SK-N-SH (cell line): ENCODE measurements around the gene MTCL1. TPM values are rescaled to one million over a fixed set of nuclear protein-coding genes. Genes with fewer than 3 reads are reported as not detected.

Experiments
- CTCF ChIA-PET: fragments of 300-600, 350-600 bp; formaldehyde crosslinking; extraction: SDS; loops from one replicate; lab custom pipeline; 2021; lab: Yijun Ruan, JAX
- POLR2A ChIA-PET: fragments of 350-600 bp; sonication (Branson Sonifier 250); formaldehyde crosslinking; extraction: SDS; loops from one replicate; lab custom pipeline; 2020; ENCODE audit warnings: antibody characterized with exemption, inconsistent platforms; lab: Yijun Ruan, JAX
- DNase-seq: peaks from one replicate; pipeline ENCODE4 v3.0.0; 2012
- H2AFZ ChIP-seq: fragments of 200-600 bp; sonication (generic); 2 replicates; pipeline ENCODE4 v1.8.1; 2016; ENCODE audit warnings: antibody characterized with exemption, mild to moderate bottlenecking, low read depth
- H3F3A ChIP-seq: fragments of 200-600 bp; sonication (generic); replicated peaks from 2 replicates; pipeline ENCODE3; 2016; ENCODE audit warnings: antibody characterized with exemption, mild to moderate bottlenecking; ENCODE audit not compliant: insufficient read depth
- H3K27ac ChIP-seq, 2 experiments: fragments of 200-500 bp in 1 of 2; fragments of 200-600 bp in 1 of 2; sonication (Bioruptor generic) in 1 of 2; sonication (generic), shearing (Covaris generic) in 1 of 2; 2 replicates each; pipeline versions ENCODE4 v1.5.1 to v1.6.1; 2014 to 2016; ENCODE audit warnings: low read depth in 2 of 2, inconsistent platforms in 1 of 2, low read length in 1 of 2, mild to moderate bottlenecking in 1 of 2, mixed read lengths in 1 of 2
- H3K27me3 ChIP-seq: fragments of 200-600 bp; sonication (generic), shearing (Covaris generic); 2 replicates; pipeline ENCODE4 v1.6.1; 2016; ENCODE audit warnings: mixed run types; ENCODE audit not compliant: insufficient read depth
- H3K36me3 ChIP-seq, 2 experiments: fragments of 200-500 bp in 1 of 2; fragments of 200-600 bp in 1 of 2; sonication (Bioruptor generic) in 1 of 2; sonication (generic) in 1 of 2; replicated peaks in 1 of 2; 2 replicates each; pipeline versions ENCODE3 to v1.5.1; 2014 to 2016; ENCODE audit warnings: low read length in 1 of 2, mild to moderate bottlenecking in 1 of 2; ENCODE audit not compliant: insufficient read depth in 2 of 2, control insufficient read depth in 1 of 2
- H3K4me1 ChIP-seq, 2 experiments: fragments of 200-500 bp in 1 of 2; fragments of 200-600 bp in 1 of 2; sonication (Bioruptor generic) in 1 of 2; sonication (generic), shearing (Covaris generic) in 1 of 2; 2 replicates each; pipeline versions ENCODE4 v1.5.1 to v1.6.1; 2014 to 2016; ENCODE audit warnings: low read depth in 1 of 2, low read length in 1 of 2, mixed run types in 1 of 2; ENCODE audit not compliant: insufficient read depth in 2 of 2, control insufficient read depth in 1 of 2
- H3K4me2 ChIP-seq: fragments of 200-600 bp; sonication (generic), shearing (Covaris generic); 2 replicates; pipeline ENCODE4 v1.6.1; 2017; ENCODE audit warnings: mixed run types
- H3K4me3 ChIP-seq, 2 experiments: fragments of 200-500 bp in 1 of 2; fragments of 200-600 bp in 1 of 2; sonication (Bioruptor generic) in 1 of 2; sonication (generic), shearing (Covaris generic) in 1 of 2; 2 replicates each; pipeline versions ENCODE4 v1.5.1 to v1.8.1; 2014 to 2016; ENCODE audit warnings: low read depth in 2 of 2, inconsistent platforms in 1 of 2, low read length in 1 of 2, mild to moderate bottlenecking in 1 of 2, mixed read lengths in 1 of 2, moderate library complexity in 1 of 2
- H3K79me2 ChIP-seq: fragments of 200-600 bp; sonication (generic); 2 replicates; pipeline ENCODE4 v1.8.1; 2017; ENCODE audit warnings: mild to moderate bottlenecking; ENCODE audit not compliant: insufficient read depth
- H3K9ac ChIP-seq: fragments of 200-600 bp; sonication (generic); 2 replicates; pipeline ENCODE4 v1.6.1; 2017; ENCODE audit warnings: mixed run types
- H3K9me2 ChIP-seq: fragments of 200-600 bp; sonication (generic); 2 replicates; pipeline ENCODE4 v1.6.1; 2017; ENCODE audit warnings: mixed run types
- H3K9me3 ChIP-seq: fragments of 200-600 bp; sonication (generic); 2 replicates; pipeline ENCODE4 v1.6.1; 2017; ENCODE audit warnings: mixed run types, mild to moderate bottlenecking, moderate library complexity
- H4K20me1 ChIP-seq: fragments of 200-600 bp; sonication (generic); 2 replicates; pipeline ENCODE4 v1.6.1; 2017; ENCODE audit warnings: mild to moderate bottlenecking, mixed run types; ENCODE audit not compliant: insufficient read depth
- CHD2 ChIP-seq: fragments of 150-350 bp; IDR thresholded peaks from 2 replicates; pipeline ENCODE4 v1.6.1; 2018; ENCODE audit warnings: low read length; ENCODE audit not compliant: partially characterized antibody
- EP300 ChIP-seq, 2 experiments: IDR thresholded peaks; 2 replicates each; pipeline versions ENCODE4 v1.4.0 to v1.6.1; 2012; ENCODE audit warnings: borderline replicate concordance in 1 of 2, low read depth in 1 of 2, low read length in 1 of 2
- EZH2phosphoT487 ChIP-seq: fragments of 200-600 bp; sonication (generic); IDR thresholded peaks from 2 replicates; pipeline ENCODE4 v1.6.1; 2017; ENCODE audit warnings: low read depth, mixed run types, mild to moderate bottlenecking, antibody characterized with exemption, moderate library complexity, borderline replicate concordance
- FOSL2 ChIP-seq: IDR thresholded peaks from 2 replicates; pipeline ENCODE4 v1.4.0; 2012; ENCODE audit warnings: low read depth, mild to moderate bottlenecking, moderate library complexity, borderline replicate concordance
- FOXJ3 ChIP-seq: sonication (generic); formaldehyde crosslinking; IDR thresholded peaks from 2 replicates; pipeline ENCODE4 v1.5.1; 2020; ENCODE audit warnings: mild to moderate bottlenecking, missing genetic modification reagents
- FOXM1 ChIP-seq: IDR thresholded peaks from 2 replicates; pipeline ENCODE4 v1.4.0; 2012; ENCODE audit warnings: low read depth, mild to moderate bottlenecking
- GABPA ChIP-seq: IDR thresholded peaks from 2 replicates; pipeline ENCODE4 v1.4.0; 2012; ENCODE audit warnings: low read depth, mild to moderate bottlenecking
- JUND ChIP-seq: IDR thresholded peaks from 2 replicates; pipeline ENCODE4 v1.4.0; 2012
- NRF1 ChIP-seq: IDR thresholded peaks from 2 replicates; pipeline ENCODE4 v1.6.1; 2012; ENCODE audit warnings: low read depth, mild to moderate bottlenecking, low read length
- POLR2AphosphoS5 ChIP-seq: IDR thresholded peaks from 2 replicates; pipeline ENCODE4 v1.6.1; 2012; ENCODE audit warnings: low read depth, low read length
- RCOR1 ChIP-seq: fragments of 150-350 bp; IDR thresholded peaks from 2 replicates; pipeline ENCODE4 v1.6.1; 2017; ENCODE audit warnings: antibody characterized with exemption, low read length
- RFX5 ChIP-seq: IDR thresholded peaks from 2 replicates; pipeline ENCODE4 v1.6.1; 2012; ENCODE audit warnings: mild to moderate bottlenecking, improper control_type of control experiment, low read length
- TCF12 ChIP-seq: IDR thresholded peaks from 2 replicates; pipeline ENCODE4 v1.4.0; 2012
- TEAD4 ChIP-seq: IDR thresholded peaks from 2 replicates; pipeline ENCODE4 v1.4.0; 2012; ENCODE audit warnings: mild to moderate bottlenecking, borderline replicate concordance; ENCODE audit not compliant: insufficient read depth
- USF2 ChIP-seq: fragments of 150-350 bp; IDR thresholded peaks from 2 replicates; pipeline ENCODE4 v1.6.1; 2017; ENCODE audit warnings: antibody characterized with exemption, low read length, low read depth, borderline replicate concordance
- WGBS: methylation state at CpG from one replicate; pipeline ENCODE4 v1.1.6; 2017; ENCODE audit warnings: low lambda C conversion rate; 5-methylcytosine and 5-hydroxymethylcytosine counted together
- polyA plus RNA-seq, 3 experiments: library from polyadenylated mRNA; depleted of rRNA; stranded (reverse); fragments of >200 nt; gene quantifications; 2 replicates each; pipeline ENCODE4 v1.2.3, GENCODE V29; 2012
- TF ChIP-seq, protein P1 (sequence below): IDR thresholded peaks from 2 replicates; pipeline ENCODE4 v1.6.1; 2012; ENCODE audit warnings: mild to moderate bottlenecking, low read depth, low read length, moderate library complexity
- TF ChIP-seq, protein P2 (sequence below): IDR thresholded peaks from 2 replicates; pipeline ENCODE4 v1.4.0; 2012; ENCODE audit warnings: low read depth, borderline replicate concordance

Gene MTCL1
- polyA plus RNA-seq, 1 of the 3 experiments (the other 2 are of a cell fraction) = 33.5 TPM

DNA sequence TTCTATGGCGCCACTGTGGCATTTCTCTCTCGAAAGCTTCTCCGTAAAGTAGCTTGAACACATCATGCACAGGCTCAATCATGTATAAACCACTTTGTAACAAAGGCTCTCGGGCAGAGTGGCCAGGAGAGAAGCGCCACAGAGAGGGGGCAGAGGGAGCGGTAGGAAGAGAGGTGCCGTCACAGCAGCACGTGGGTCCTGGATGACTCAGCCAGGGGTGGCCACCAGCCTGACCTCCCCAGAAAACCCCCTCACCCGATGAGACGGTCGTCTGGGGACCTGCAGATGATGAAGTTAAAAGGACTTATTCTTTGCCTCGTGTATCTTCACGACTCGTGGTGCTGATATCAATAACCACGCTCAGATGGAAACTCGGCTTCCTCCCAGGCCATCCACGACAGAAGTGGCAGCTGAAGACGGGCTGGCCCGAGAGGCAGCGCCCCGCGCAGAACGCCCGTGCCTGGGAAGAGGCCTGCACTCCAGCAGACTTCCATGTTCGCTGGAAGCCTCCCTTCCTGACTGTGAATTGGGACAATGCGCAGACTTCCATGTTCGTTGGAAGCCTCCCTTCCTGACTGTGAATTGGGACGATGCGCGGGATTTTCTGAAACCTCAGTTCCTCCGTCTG lies 46.4 kb upstream of the MTCL1 start (continued):
- TF ChIP-seq, protein P1, sequence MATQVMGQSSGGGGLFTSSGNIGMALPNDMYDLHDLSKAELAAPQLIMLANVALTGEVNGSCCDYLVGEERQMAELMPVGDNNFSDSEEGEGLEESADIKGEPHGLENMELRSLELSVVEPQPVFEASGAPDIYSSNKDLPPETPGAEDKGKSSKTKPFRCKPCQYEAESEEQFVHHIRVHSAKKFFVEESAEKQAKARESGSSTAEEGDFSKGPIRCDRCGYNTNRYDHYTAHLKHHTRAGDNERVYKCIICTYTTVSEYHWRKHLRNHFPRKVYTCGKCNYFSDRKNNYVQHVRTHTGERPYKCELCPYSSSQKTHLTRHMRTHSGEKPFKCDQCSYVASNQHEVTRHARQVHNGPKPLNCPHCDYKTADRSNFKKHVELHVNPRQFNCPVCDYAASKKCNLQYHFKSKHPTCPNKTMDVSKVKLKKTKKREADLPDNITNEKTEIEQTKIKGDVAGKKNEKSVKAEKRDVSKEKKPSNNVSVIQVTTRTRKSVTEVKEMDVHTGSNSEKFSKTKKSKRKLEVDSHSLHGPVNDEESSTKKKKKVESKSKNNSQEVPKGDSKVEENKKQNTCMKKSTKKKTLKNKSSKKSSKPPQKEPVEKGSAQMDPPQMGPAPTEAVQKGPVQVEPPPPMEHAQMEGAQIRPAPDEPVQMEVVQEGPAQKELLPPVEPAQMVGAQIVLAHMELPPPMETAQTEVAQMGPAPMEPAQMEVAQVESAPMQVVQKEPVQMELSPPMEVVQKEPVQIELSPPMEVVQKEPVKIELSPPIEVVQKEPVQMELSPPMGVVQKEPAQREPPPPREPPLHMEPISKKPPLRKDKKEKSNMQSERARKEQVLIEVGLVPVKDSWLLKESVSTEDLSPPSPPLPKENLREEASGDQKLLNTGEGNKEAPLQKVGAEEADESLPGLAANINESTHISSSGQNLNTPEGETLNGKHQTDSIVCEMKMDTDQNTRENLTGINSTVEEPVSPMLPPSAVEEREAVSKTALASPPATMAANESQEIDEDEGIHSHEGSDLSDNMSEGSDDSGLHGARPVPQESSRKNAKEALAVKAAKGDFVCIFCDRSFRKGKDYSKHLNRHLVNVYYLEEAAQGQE = no peak
- TF ChIP-seq GABPA (no peak), TEAD4 (no peak)

- CTCF ChIA-PET = interaction anchor here (1.0 to 11.7 kb wide), 3 partner anchors 327 to 857 kb away, joined by 3 to 266 read pairs (median 3); no protein-coding TSS in a partner anchor
- H3F3A ChIP-seq = no peaks in the 10 kb centered on the region
- peaks cover 9 to 23% of the 10 kb centered on the region in 2 experiments; a peak in 1 of 4 replicates for H3K4me1 ChIP-seq
- POLR2A ChIA-PET = no interaction called here
- H3K9me2 ChIP-seq = no peaks in the 10 kb centered on the region
- no peaks in the 10 kb centered on the region for H3K27me3 ChIP-seq
- H3K79me2 ChIP-seq = no peaks in the 10 kb centered on the region
- DNase-seq = no peak
- H3K4me3 ChIP-seq = no peak overlapping the region
- H2AFZ ChIP-seq = no peak overlapping the region
- no peaks in the 10 kb centered on the region for H3K36me3 ChIP-seq
- H4K20me1 ChIP-seq = no peaks in the 10 kb centered on the region
- H3K4me2 ChIP-seq = no peak overlapping the region
- TF ChIP-seq, protein P2, sequence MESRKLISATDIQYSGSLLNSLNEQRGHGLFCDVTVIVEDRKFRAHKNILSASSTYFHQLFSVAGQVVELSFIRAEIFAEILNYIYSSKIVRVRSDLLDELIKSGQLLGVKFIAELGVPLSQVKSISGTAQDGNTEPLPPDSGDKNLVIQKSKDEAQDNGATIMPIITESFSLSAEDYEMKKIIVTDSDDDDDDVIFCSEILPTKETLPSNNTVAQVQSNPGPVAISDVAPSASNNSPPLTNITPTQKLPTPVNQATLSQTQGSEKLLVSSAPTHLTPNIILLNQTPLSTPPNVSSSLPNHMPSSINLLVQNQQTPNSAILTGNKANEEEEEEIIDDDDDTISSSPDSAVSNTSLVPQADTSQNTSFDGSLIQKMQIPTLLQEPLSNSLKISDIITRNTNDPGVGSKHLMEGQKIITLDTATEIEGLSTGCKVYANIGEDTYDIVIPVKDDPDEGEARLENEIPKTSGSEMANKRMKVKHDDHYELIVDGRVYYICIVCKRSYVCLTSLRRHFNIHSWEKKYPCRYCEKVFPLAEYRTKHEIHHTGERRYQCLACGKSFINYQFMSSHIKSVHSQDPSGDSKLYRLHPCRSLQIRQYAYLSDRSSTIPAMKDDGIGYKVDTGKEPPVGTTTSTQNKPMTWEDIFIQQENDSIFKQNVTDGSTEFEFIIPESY = no peak
- TF ChIP-seq RFX5 = no peak
- TF ChIP-seq FOSL2 = no peak
- TF ChIP-seq TCF12 = no peak
- TF ChIP-seq FOXJ3 (CRISPR knock-in tag) = no peak
- no peak for TF ChIP-seq POLR2AphosphoS5
- no peak for TF ChIP-seq NRF1
- no peak for TF ChIP-seq EP300 (IDR thresholded peaks at IDR 0.05; ENCODE audit: borderline replicate concordance in 1 of 2, low read depth in 1 of 2, low read length in 1 of 2)
- no peak for TF ChIP-seq EZH2phosphoT487
- no peak for TF ChIP-seq GABPA
- TF ChIP-seq JUND = no peak
- TF ChIP-seq USF2 = no peak
- no peak for TF ChIP-seq FOXM1
- no peak for TF ChIP-seq CHD2
- TF ChIP-seq RCOR1 = no peak
- TF ChIP-seq TEAD4 = no peak
- H3K9me3 ChIP-seq = no peaks in the 10 kb centered on the region
- no peak overlapping the region for H3K9ac ChIP-seq
- H3K27ac ChIP-seq = no peak overlapping the region
- 94% methylated on average over 30 of the region's 36 CpGs for WGBS
These were observed 45.6 kb upstream of the MTCL1 start for GRCh38 chr18:8659609-8660242.
